IMR-90 (cell line): ENCODE data around the gene COL23A1. TPM values are rescaled to one million over a fixed set of nuclear protein-coding genes. Genes with fewer than 3 reads are reported as not detected.

Source experiments
- ATAC-seq: fragments of 200-7000 bp; cut with Tn5 transposase; 2 replicates; pipeline ENCODE4 v1.9.1; 2020; ENCODE audit warnings: low read depth, mild to moderate bottlenecking, moderate library complexity
- BruUV-seq: library from RNA; stranded (reverse); fragments of 400-500 nt; replicated peaks from 2 replicates; lab custom pipeline; 2021; lab: Mats Ljungman, UMichigan
- CTCF ChIA-PET: fragments of 300-600 bp; formaldehyde crosslinking; extraction: SDS; loops from one replicate; lab custom pipeline; 2021; ENCODE audit warnings: antibody characterized with exemption; lab: Yijun Ruan, JAX
- POLR2A ChIA-PET: fragments of 300-600 bp; sonication (Branson Sonifier 250); formaldehyde crosslinking; loops from one replicate; lab custom pipeline; 2022; ENCODE audit warnings: antibody characterized with exemption; ENCODE audit not compliant: unreplicated experiment; lab: Charles Lee
- DNase-seq: peaks from one replicate; pipeline ENCODE4 v3.0.0; 2013
- H2AFZ ChIP-seq: replicated peaks from 2 replicates; pipeline ENCODE3; 2013; ENCODE audit warnings: low read length, mild to moderate bottlenecking; ENCODE audit not compliant: poor library complexity
- H2AK5ac ChIP-seq: 2 replicates; pipeline ENCODE4 v1.6.1; 2013; ENCODE audit warnings: low read depth, low read length, inconsistent platforms
- H2AK9ac ChIP-seq: replicated peaks from 2 replicates; pipeline ENCODE3; 2013; ENCODE audit warnings: mild to moderate bottlenecking, low read depth, low read length, moderate library complexity; ENCODE audit not compliant: poor library complexity
- H2BK120ac ChIP-seq: 2 replicates; pipeline ENCODE4 v1.6.1; 2013; ENCODE audit warnings: low read depth, low read length, inconsistent platforms
- H2BK15ac ChIP-seq: 3 replicates; pipeline ENCODE4 v1.6.1; 2013; ENCODE audit warnings: low read depth, low read length, inconsistent platforms
- H2BK20ac ChIP-seq: 2 replicates; pipeline ENCODE4 v1.6.1; 2013; ENCODE audit warnings: low read depth, mild to moderate bottlenecking, inconsistent platforms, low read length, moderate library complexity
- H2BK5ac ChIP-seq: 2 replicates; pipeline ENCODE4 v1.6.1; 2013; ENCODE audit warnings: mild to moderate bottlenecking, low read depth, low read length, inconsistent platforms; ENCODE audit not compliant: poor library complexity, severe bottlenecking
- H3K14ac ChIP-seq: replicated peaks from 2 replicates; pipeline ENCODE4 v1.6.1; 2013; ENCODE audit warnings: low read depth, low read length, inconsistent platforms
- H3K18ac ChIP-seq: 2 replicates; pipeline ENCODE4 v1.6.1; 2013; ENCODE audit warnings: low read depth, low read length, control low read depth
- H3K23ac ChIP-seq: 2 replicates; pipeline ENCODE4 v1.6.1; 2013; ENCODE audit warnings: low read depth, low read length, inconsistent platforms
- H3K27ac ChIP-seq: 2 replicates; pipeline ENCODE4 v1.5.1; 2013; ENCODE audit warnings: mild to moderate bottlenecking, control low read depth, low read length; ENCODE audit not compliant: insufficient read depth
- H3K27me3 ChIP-seq: 2 replicates; pipeline ENCODE4 v1.6.1; 2013; ENCODE audit warnings: low read length; ENCODE audit not compliant: control insufficient read depth, insufficient read depth
- H3K36me3 ChIP-seq: 2 replicates; pipeline ENCODE4 v1.6.1; 2013; ENCODE audit warnings: low read length, mixed read lengths; ENCODE audit not compliant: control insufficient read depth, insufficient read depth
- H3K4ac ChIP-seq: 2 replicates; pipeline ENCODE4 v1.6.1; 2013; ENCODE audit warnings: low read depth, low read length, inconsistent platforms
- H3K4me1 ChIP-seq: 2 replicates; pipeline ENCODE4 v1.6.1; 2013; ENCODE audit warnings: low read length, mixed read lengths; ENCODE audit not compliant: control insufficient read depth, insufficient read depth
- H3K4me2 ChIP-seq: 2 replicates; pipeline ENCODE4 v1.6.1; 2013; ENCODE audit warnings: low read depth, mild to moderate bottlenecking, control low read depth, low read length, moderate library complexity
- H3K4me3 ChIP-seq: 2 replicates; pipeline ENCODE4 v1.5.1; 2013; ENCODE audit warnings: low read depth, mild to moderate bottlenecking, control low read depth, low read length, moderate library complexity; ENCODE audit not compliant: insufficient read depth
- H3K56ac ChIP-seq: 2 replicates; pipeline ENCODE4 v1.6.1; 2013; ENCODE audit warnings: low read length, inconsistent platforms; ENCODE audit not compliant: insufficient read depth; ENCODE audit errors: extremely low read depth
- H3K79me1 ChIP-seq, 2 experiments: 2 replicates each; pipeline ENCODE4 v1.6.1; 2013; ENCODE audit warnings: low read length in 2 of 2, inconsistent platforms in 1 of 2, low read depth in 1 of 2
- H3K9ac ChIP-seq: 2 replicates; pipeline ENCODE4 v1.6.1; 2013; ENCODE audit warnings: low read depth, low read length, control low read depth
- H3K9me1 ChIP-seq: 2 replicates; pipeline ENCODE4 v1.6.1; 2013; ENCODE audit warnings: low read length, inconsistent platforms; ENCODE audit not compliant: insufficient read depth
- H3K9me3 ChIP-seq: 2 replicates; pipeline ENCODE4 v1.6.1; 2013; ENCODE audit warnings: low read length; ENCODE audit not compliant: control insufficient read depth, insufficient read depth
- H4K20me1 ChIP-seq: 2 replicates; pipeline ENCODE4 v1.6.1; 2013; ENCODE audit warnings: low read length, inconsistent platforms; ENCODE audit not compliant: insufficient read depth
- H4K5ac ChIP-seq: 2 replicates; pipeline ENCODE4 v1.6.1; 2013; ENCODE audit warnings: mild to moderate bottlenecking, low read depth, low read length, control low read depth
- H4K8ac ChIP-seq, 2 experiments: 2 replicates each; pipeline ENCODE4 v1.6.1; 2013; ENCODE audit warnings: low read depth in 2 of 2, low read length in 2 of 2, control low read depth in 1 of 2, inconsistent platforms in 1 of 2
- H4K91ac ChIP-seq: 2 replicates; pipeline ENCODE4 v1.6.1; 2013; ENCODE audit warnings: low read depth, low read length, inconsistent platforms; ENCODE audit not compliant: insufficient read depth
- CEBPB ChIP-seq: IDR thresholded peaks from 2 replicates; pipeline ENCODE4 v1.6.1; 2012; ENCODE audit warnings: low read depth, low read length, improper control_type of control experiment
- RFX5 ChIP-seq: IDR thresholded peaks from 2 replicates; pipeline ENCODE4 v1.8.0; 2012; ENCODE audit warnings: low read depth, mild to moderate bottlenecking, low read length, moderate library complexity
- WGBS, 2 experiments: methylation state at CpG; one replicate each; pipeline versions ENCODE4 v1.1.5 to v1.1.7; 2013; ENCODE audit warnings: missing lambda C conversion rate in 2 of 2; ENCODE audit not compliant: insufficient read length in 1 of 2; ENCODE audit errors: extremely low coverage in 2 of 2; 5-methylcytosine and 5-hydroxymethylcytosine counted together
- dilution Hi-C: fragments of 300-500 bp; cut with HindIII; formaldehyde crosslinking; loops from one replicate; pipeline ENCODE4 v1.14.3; 2018; ENCODE audit warnings: low sequenced_read_pairs; ENCODE audit not compliant: unreplicated experiment
- in situ Hi-C: fragments of 300-500 bp; cut with MboI; formaldehyde crosslinking; loops from 3 replicates; pipeline ENCODE4 v1.14.3; 2019; ENCODE audit warnings: low sequenced_read_pairs, inconsistent platforms, mixed read lengths
- intact Hi-C: fragments of 100-400 bp; cut with micrococcal nuclease; formaldehyde crosslinking; loops from 2 replicates; pipeline ENCODE4 v1.10.0; 2022
- polyA plus RNA-seq, 3 experiments: library from polyadenylated mRNA; depleted of rRNA; stranded (reverse); fragments of >200 nt; gene quantifications; 2 replicates each; pipeline ENCODE4 v1.2.3, GENCODE V29; 2012; ENCODE audit warnings: low replicate concordance in 1 of 3
- total RNA-seq: library from RNA; depleted of rRNA; stranded (reverse); fragments of >200 nt; gene quantifications from 2 replicates; pipeline ENCODE4 v1.2.3, GENCODE V29; 2012

Gene COL23A1
- total and polyA plus RNA-seq, 2 of the 4 experiments (the other 2 are of a cell fraction): not detected

GRCh38 chr5:178538741-178539229 is 51.4 kb downstream of the COL23A1 start:
- in situ Hi-C loops: no loop called here
- ATAC-seq: no peak
- no peaks in the 10 kb centered on the region for H4K20me1 ChIP-seq

More at GRCh38 chr5:178538741-178539229, 51.4 kb downstream of the COL23A1 start:
- Histone ChIP-seq H2BK20ac (no peak overlapping the region), H3K18ac (no peak overlapping the region), H4K91ac (no peak overlapping the region), H3K9me1 (no peaks in the 10 kb centered on the region), H2BK5ac (no peak overlapping the region), H3K9me3 (peaks cover 14% of the 10 kb centered on the region), H3K4ac (no peak overlapping the region), H3K4me1 (no peaks in the 10 kb centered on the region), H2BK120ac (no peak overlapping the region), H2AK9ac (no peak overlapping the region), H3K36me3 (no peaks in the 10 kb centered on the region), H3K23ac (no peak overlapping the region), H3K56ac (no peak overlapping the region), H2AFZ (no peak overlapping the region), H2AK5ac (no peak overlapping the region), H2BK15ac (no peak overlapping the region), H3K4me2 (no peak overlapping the region), H3K14ac (no peak overlapping the region), H4K5ac (no peak overlapping the region), H3K27me3 (no peaks in the 10 kb centered on the region), H3K27ac (no peak overlapping the region), H4K8ac (no peak overlapping the region), H3K9ac (no peak overlapping the region), H3K4me3 (no peak overlapping the region), H3K79me1 (no peaks in the 10 kb centered on the region)
- no peak for TF ChIP-seq CEBPB
- no peak for TF ChIP-seq RFX5
- intact Hi-C loops: no loop called here
- DNase-seq: no peak
- no TSS peak for BruUV-seq
- dilution Hi-C loops: no loop called here
- WGBS, 2 experiments: no CpG with 5 or more reads among the region's 7 CpGs
- ChIA-PET CTCF (no interaction called here), POLR2A (no interaction called here)
